Measurements from ENCODE around the gene CPNE6. TPM values are rescaled to one million over a fixed set of nuclear protein-coding genes. Genes with fewer than 3 reads are reported as not detected.

Gene CPNE6
- total and polyA plus RNA-seq, 2 of the 13 experiments (the other 11 are each of a cell fraction or from before 2014, with no cell fraction given) = not detected

DNA sequence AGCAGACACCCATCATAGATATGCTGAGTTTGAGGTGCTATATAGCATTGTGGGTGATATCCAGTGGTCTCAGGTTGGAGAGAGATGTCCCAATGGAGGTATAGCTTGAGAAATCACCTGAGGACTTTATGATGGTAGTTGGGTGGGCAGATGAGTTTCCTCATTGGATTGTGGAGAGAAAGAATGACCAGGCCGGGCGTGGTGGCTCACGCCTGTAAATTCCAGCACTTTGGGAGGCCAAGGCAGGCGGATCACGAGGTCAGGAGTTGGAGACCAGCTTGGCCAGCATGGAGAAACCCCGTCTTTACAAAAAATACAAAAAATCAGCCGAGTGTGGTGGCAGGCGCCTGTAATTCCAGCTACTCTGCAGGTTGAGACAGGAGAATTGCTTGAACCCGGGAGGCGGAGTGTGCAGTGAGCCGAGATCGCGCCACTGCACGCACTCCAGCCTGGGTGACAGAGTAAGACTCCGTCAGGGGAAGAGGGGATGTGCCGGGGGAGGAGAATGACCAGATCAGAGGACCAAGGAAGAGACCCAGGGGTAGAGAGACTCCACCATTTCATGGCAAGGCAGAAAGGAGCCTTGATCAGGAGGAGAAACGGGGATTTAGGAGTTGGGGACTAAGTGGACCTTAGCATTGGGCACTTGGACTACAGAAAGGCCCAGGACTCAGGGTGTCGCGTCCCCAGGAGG lies 22.0 kb downstream of the CPNE6 start (continued):
- TF ChIP-seq CHCHD3 (CRISPR knock-in tag; IDR thresholded peaks at IDR 0.05) (peak; percentile 43; the same call in 1 of the 2 replicates), ZNF629 (CRISPR knock-in tag; conservative IDR thresholded peaks at IDR 0.05) (0 out of 2 replicates have a peak, but pooled peaks have one; percentile 20), ZSCAN21 (CRISPR knock-in tag; IDR thresholded peaks at IDR 0.05; ENCODE audit: borderline replicate concordance) (no peak), ZNF256 (CRISPR knock-in tag; conservative IDR thresholded peaks at IDR 0.05) (no peak), ZNF264 (CRISPR knock-in tag; IDR thresholded peaks at IDR 0.05) (0 out of 2 replicates have a peak, but pooled peaks have one; percentile 12), ZNF660 (CRISPR knock-in tag; IDR thresholded peaks at IDR 0.05; ENCODE audit: borderline replicate concordance, low read depth) (no peak), ZNF7 (CRISPR knock-in tag; IDR thresholded peaks at IDR 0.05) (no peak), MTF2 (CRISPR knock-in tag; IDR thresholded peaks at IDR 0.05; ENCODE audit: borderline replicate concordance) (no peak), NR1H2 (CRISPR knock-in tag; IDR thresholded peaks at IDR 0.05; ENCODE audit: borderline replicate concordance, low read depth) (no peak), SKI (IDR thresholded peaks at IDR 0.05; ENCODE audit: partially characterized antibody) (no peak), JUNB (CRISPR knock-in tag; IDR thresholded peaks at IDR 0.05; ENCODE audit: borderline replicate concordance) (no peak), SRF (IDR thresholded peaks at IDR 0.05; ENCODE audit: low read depth, low read length) (no peak), ZNF724P (CRISPR knock-in tag; IDR thresholded peaks at IDR 0.05; ENCODE audit: borderline replicate concordance) (no peak), NR2C2 (CRISPR knock-in tag; IDR thresholded peaks at IDR 0.05; ENCODE audit: borderline replicate concordance) (0 out of 2 replicates have a peak, but pooled peaks have one; percentile 10), NONO (IDR thresholded peaks at IDR 0.05) (no peak), NONO (CRISPR knock-in tag; conservative IDR thresholded peaks at IDR 0.05) (no peak), MED1 (CRISPR knock-in tag; IDR thresholded peaks at IDR 0.05) (no peak), NRL (CRISPR knock-in tag; IDR thresholded peaks at IDR 0.05; ENCODE audit: borderline replicate concordance) (no peak), HOXA3 (CRISPR knock-in tag; IDR thresholded peaks at IDR 0.05) (no peak), ZNF34 (CRISPR knock-in tag; IDR thresholded peaks at IDR 0.05; ENCODE audit: borderline replicate concordance) (no peak)
- TF ChIP-seq, protein P1, sequence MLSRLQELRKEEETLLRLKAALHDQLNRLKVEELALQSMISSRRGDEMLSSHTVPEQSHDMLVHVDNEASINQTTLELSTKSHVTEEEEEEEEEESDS (CRISPR knock-in tag; IDR thresholded peaks at IDR 0.05; ENCODE audit: borderline replicate concordance) = no peak
- TF ChIP-seq, protein P2, sequence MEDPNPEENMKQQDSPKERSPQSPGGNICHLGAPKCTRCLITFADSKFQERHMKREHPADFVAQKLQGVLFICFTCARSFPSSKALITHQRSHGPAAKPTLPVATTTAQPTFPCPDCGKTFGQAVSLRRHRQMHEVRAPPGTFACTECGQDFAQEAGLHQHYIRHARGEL (CRISPR knock-in tag; IDR thresholded peaks at IDR 0.05) = 0 out of 2 replicates have a peak, but pooled peaks have one; percentile 34
- TF ChIP-seq, protein P3, sequence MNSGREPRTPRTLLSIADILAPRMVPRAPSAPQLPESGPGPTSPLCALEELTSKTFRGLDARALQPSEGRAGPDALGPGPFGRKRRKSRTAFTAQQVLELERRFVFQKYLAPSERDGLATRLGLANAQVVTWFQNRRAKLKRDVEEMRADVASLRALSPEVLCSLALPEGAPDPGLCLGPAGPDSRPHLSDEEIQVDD (CRISPR knock-in tag; IDR thresholded peaks at IDR 0.05; ENCODE audit: borderline replicate concordance) = peak; percentile 13; the same call in 1 of the 2 replicates
- TF ChIP-seq, protein P4, sequence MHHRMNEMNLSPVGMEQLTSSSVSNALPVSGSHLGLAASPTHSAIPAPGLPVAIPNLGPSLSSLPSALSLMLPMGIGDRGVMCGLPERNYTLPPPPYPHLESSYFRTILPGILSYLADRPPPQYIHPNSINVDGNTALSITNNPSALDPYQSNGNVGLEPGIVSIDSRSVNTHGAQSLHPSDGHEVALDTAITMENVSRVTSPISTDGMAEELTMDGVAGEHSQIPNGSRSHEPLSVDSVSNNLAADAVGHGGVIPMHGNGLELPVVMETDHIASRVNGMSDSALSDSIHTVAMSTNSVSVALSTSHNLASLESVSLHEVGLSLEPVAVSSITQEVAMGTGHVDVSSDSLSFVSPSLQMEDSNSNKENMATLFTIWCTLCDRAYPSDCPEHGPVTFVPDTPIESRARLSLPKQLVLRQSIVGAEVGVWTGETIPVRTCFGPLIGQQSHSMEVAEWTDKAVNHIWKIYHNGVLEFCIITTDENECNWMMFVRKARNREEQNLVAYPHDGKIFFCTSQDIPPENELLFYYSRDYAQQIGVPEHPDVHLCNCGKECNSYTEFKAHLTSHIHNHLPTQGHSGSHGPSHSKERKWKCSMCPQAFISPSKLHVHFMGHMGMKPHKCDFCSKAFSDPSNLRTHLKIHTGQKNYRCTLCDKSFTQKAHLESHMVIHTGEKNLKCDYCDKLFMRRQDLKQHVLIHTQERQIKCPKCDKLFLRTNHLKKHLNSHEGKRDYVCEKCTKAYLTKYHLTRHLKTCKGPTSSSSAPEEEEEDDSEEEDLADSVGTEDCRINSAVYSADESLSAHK (CRISPR knock-in tag; IDR thresholded peaks at IDR 0.05; ENCODE audit: borderline replicate concordance) = no peak
- TF ChIP-seq, protein P5, sequence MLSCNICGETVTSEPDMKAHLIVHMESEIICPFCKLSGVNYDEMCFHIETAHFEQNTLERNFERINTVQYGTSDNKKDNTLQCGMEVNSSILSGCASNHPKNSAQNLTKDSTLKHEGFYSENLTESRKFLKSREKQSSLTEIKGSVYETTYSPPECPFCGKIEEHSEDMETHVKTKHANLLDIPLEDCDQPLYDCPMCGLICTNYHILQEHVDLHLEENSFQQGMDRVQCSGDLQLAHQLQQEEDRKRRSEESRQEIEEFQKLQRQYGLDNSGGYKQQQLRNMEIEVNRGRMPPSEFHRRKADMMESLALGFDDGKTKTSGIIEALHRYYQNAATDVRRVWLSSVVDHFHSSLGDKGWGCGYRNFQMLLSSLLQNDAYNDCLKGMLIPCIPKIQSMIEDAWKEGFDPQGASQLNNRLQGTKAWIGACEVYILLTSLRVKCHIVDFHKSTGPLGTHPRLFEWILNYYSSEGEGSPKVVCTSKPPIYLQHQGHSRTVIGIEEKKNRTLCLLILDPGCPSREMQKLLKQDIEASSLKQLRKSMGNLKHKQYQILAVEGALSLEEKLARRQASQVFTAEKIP (CRISPR knock-in tag; IDR thresholded peaks at IDR 0.05; ENCODE audit: borderline replicate concordance) = no peak

All from HepG2 (cell line).